Stomach (tissue), 4 donors: ENCODE measurements around the gene BLACAT1.

Source experiments
- EP300 ChIP-seq: sonication (generic); formaldehyde crosslinking; IDR thresholded peaks from one replicate; pipeline ENCODE4 v1.6.1; 2017; ENCODE audit warnings: antibody characterized with exemption
- POLR2A ChIP-seq, 4 donors: fragments of 450-650 bp; IDR thresholded peaks; one replicate each; pipeline ENCODE4 v1.6.1; 2016; ENCODE audit warnings: antibody characterized with exemption in 4 of 4, control low read depth in 2 of 4, mild to moderate bottlenecking in 1 of 4, moderate library complexity in 1 of 4
- POLR2AphosphoS5 ChIP-seq, 3 donors: sonication (generic); formaldehyde crosslinking; IDR thresholded peaks; one replicate each; pipeline ENCODE4 v1.6.1; 2016; ENCODE audit warnings: antibody characterized with exemption in 3 of 3
- TF ChIP-seq, protein P1 (sequence below), 7 experiments: fragments of 450-650 bp in 4 of 7; fragments of 200-600 bp in 3 of 7; sonication (generic) in 3 of 7; IDR thresholded peaks; one replicate each; pipeline ENCODE4 v1.5.1; 2016 to 2019; ENCODE audit warnings: antibody characterized with exemption in 7 of 7, control low read depth in 2 of 7, mild to moderate bottlenecking in 1 of 7

DNA sequence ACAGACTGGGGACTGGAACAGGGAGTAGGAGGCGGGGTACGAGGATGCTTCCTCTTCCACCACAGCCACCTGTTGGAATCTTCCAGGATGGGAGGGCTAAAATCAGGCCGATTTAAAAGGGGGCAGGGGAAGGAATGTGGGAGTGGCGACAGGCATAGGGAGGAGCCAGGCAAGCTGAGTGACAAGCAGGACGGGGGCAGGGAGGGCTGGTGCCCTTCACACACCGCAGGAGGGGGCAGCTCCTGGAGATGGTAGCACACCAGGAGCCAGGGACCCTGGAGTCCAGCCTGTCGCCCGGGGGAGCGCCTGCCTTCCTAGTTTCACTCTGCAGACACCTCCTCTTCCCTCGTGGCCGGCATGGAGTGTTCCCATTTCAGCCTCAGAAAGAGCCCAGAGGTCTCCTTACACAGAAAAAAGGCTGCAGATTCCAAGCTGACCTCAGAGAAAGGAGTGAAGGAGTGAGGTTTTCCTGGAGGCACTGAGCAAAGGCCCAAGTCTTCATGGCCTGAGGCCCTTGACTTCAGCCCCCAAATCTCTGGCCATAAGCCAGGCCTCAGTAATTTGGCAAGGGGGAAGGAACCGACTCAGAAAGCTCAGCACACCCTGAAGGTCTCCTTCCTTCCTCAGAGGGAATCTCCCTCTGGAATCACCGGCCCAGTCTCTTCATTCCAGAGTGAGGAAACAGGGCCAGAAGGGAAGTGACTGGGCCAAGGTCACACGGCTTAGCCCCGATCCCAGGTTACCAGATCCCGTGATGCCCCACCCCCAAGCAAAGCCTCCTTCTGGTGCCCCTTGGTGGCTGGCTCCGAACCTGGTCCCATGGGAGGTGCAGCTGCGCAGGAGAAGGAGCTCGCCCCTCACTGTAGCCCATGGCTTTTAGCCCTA lies 8.1 kb downstream of the BLACAT1 start:
- TF ChIP-seq, protein P1, sequence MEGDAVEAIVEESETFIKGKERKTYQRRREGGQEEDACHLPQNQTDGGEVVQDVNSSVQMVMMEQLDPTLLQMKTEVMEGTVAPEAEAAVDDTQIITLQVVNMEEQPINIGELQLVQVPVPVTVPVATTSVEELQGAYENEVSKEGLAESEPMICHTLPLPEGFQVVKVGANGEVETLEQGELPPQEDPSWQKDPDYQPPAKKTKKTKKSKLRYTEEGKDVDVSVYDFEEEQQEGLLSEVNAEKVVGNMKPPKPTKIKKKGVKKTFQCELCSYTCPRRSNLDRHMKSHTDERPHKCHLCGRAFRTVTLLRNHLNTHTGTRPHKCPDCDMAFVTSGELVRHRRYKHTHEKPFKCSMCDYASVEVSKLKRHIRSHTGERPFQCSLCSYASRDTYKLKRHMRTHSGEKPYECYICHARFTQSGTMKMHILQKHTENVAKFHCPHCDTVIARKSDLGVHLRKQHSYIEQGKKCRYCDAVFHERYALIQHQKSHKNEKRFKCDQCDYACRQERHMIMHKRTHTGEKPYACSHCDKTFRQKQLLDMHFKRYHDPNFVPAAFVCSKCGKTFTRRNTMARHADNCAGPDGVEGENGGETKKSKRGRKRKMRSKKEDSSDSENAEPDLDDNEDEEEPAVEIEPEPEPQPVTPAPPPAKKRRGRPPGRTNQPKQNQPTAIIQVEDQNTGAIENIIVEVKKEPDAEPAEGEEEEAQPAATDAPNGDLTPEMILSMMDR (IDR thresholded peaks at IDR 0.05), result no peak
- TF ChIP-seq POLR2A (IDR thresholded peaks at IDR 0.05), result no peak
- TF ChIP-seq EP300, result no peak
- TF ChIP-seq POLR2AphosphoS5 (IDR thresholded peaks at IDR 0.05), result no peak
